ENCODE data around the gene FER. TPM values are rescaled to one million over a fixed set of nuclear protein-coding genes. Genes with fewer than 3 reads are reported as not detected.

Gene FER
- total RNA-seq, 2 experiments from 2014 or later: 14.2 to 15.9 TPM

DNA sequence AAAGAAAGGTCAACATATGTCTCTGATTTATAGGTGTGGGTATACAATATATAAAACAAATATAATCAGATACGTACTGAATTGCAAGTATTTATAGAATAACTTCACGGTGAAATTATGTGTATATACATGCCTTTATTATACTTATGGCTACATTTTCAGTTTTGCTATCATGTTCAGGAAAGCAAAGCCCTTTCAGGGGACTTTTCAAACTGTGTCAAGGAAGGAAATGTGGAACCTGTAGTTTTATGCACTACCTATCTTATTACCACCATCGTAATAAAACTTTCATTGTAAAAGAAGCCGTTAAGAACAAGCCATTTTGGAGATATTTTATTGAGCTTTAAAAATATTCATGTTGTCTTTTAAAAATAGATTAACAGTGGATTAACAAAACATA lies 404.9 kb downstream of the FER start:
- DNase-seq (no peak), ATAC-seq (ENCODE audit: poor library complexity) (no peak)
- ChIA-PET POLR2A (no interaction called here), CTCF (no interaction called here)
- TF ChIP-seq, protein P1, sequence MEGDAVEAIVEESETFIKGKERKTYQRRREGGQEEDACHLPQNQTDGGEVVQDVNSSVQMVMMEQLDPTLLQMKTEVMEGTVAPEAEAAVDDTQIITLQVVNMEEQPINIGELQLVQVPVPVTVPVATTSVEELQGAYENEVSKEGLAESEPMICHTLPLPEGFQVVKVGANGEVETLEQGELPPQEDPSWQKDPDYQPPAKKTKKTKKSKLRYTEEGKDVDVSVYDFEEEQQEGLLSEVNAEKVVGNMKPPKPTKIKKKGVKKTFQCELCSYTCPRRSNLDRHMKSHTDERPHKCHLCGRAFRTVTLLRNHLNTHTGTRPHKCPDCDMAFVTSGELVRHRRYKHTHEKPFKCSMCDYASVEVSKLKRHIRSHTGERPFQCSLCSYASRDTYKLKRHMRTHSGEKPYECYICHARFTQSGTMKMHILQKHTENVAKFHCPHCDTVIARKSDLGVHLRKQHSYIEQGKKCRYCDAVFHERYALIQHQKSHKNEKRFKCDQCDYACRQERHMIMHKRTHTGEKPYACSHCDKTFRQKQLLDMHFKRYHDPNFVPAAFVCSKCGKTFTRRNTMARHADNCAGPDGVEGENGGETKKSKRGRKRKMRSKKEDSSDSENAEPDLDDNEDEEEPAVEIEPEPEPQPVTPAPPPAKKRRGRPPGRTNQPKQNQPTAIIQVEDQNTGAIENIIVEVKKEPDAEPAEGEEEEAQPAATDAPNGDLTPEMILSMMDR (IDR thresholded peaks at IDR 0.05): no peak
- Histone ChIP-seq H3K4me1 (ENCODE audit: insufficient read depth, low read length) (no peaks in the 10 kb centered on the region), H3K9me3 (ENCODE audit: control insufficient read depth in 1 of 2, insufficient read depth in 1 of 2, low read length in 2 of 2) (no peaks in the 10 kb centered on the region), H3K36me3 (ENCODE audit: insufficient read depth, low read length) (no peaks in the 10 kb centered on the region), H3K27ac (ENCODE audit: low read depth in 1 of 2, low read length in 2 of 2) (no peak overlapping the region), H3K4me3 (ENCODE audit: low read length) (no peak overlapping the region), H3K27me3 (ENCODE audit: control insufficient read depth in 1 of 2, insufficient read depth in 2 of 2, low read length in 2 of 2) (no peaks in the 10 kb centered on the region)
- H3K27ac Mint-ChIP-seq: no peak overlapping the region
- no peak overlapping the region for H3K4me3 Mint-ChIP-seq
- H3K9me3 Mint-ChIP-seq: no peaks in the 10 kb centered on the region
- H3K4me1 Mint-ChIP-seq (ENCODE audit: low read depth): no peaks in the 10 kb centered on the region
- H3K27me3 Mint-ChIP-seq: no peaks in the 10 kb centered on the region
- intact Hi-C loops (cut with DNase I, micrococcal nuclease): no loop called here
- H3K36me3 Mint-ChIP-seq (ENCODE audit: low read depth): no peaks in the 10 kb centered on the region

- no peak overlapping the region for H3K4me3 ChIP-seq (ENCODE audit: low read length)
- no peaks in the 10 kb centered on the region for H3K4me1 ChIP-seq (ENCODE audit: insufficient read depth, low read length)
- ChIA-PET POLR2A (no interaction called here), CTCF (interaction anchor here (0.9 kb wide), 1 partner anchor 10 kb away, joined by 3 read pairs; no protein-coding TSS in a partner anchor)
- no peak overlapping the region for H3K4me3 Mint-ChIP-seq
- H3K27me3 Mint-ChIP-seq: no peaks in the 10 kb centered on the region
- H3K27ac Mint-ChIP-seq: no peak overlapping the region
- H3K27ac ChIP-seq (ENCODE audit: low read depth in 1 of 2, low read length in 2 of 2): no peak overlapping the region
- no peaks in the 10 kb centered on the region for H3K36me3 Mint-ChIP-seq (ENCODE audit: low read depth)
- H3K9me3 ChIP-seq (ENCODE audit: control insufficient read depth in 1 of 2, insufficient read depth in 1 of 2, low read length in 2 of 2): no peaks in the 10 kb centered on the region
- intact Hi-C loops (cut with DNase I, micrococcal nuclease): no loop called here
- no peaks in the 10 kb centered on the region for H3K27me3 ChIP-seq (ENCODE audit: control insufficient read depth in 1 of 2, insufficient read depth in 2 of 2, low read length in 2 of 2)
- no peaks in the 10 kb centered on the region for H3K4me1 Mint-ChIP-seq (ENCODE audit: low read depth)
- DNase-seq (no peak), ATAC-seq (ENCODE audit: poor library complexity) (no peak)
- no peaks in the 10 kb centered on the region for H3K9me3 Mint-ChIP-seq
- TF ChIP-seq, protein P1 (IDR thresholded peaks at IDR 0.05): no peak
- no peaks in the 10 kb centered on the region for H3K36me3 ChIP-seq (ENCODE audit: insufficient read depth, low read length)
These were observed 407.9 kb downstream of the FER start for GRCh38 chr5:109155625-109156024.

- Mint-ChIP-seq H3K9me3 (no peaks in the 10 kb centered on the region), H3K4me1 (ENCODE audit: low read depth) (no peaks in the 10 kb centered on the region), H3K4me3 (no peak overlapping the region), H3K27ac (no peak overlapping the region), H3K27me3 (no peaks in the 10 kb centered on the region), H3K36me3 (ENCODE audit: low read depth) (no peaks in the 10 kb centered on the region)
- TF ChIP-seq, protein P1 (IDR thresholded peaks at IDR 0.05): no peak
- intact Hi-C loops (cut with DNase I, micrococcal nuclease): no loop called here
- Histone ChIP-seq H3K27ac (ENCODE audit: low read depth in 1 of 2, low read length in 2 of 2) (no peak overlapping the region), H3K4me1 (ENCODE audit: insufficient read depth, low read length) (no peaks in the 10 kb centered on the region), H3K9me3 (ENCODE audit: control insufficient read depth in 1 of 2, insufficient read depth in 1 of 2, low read length in 2 of 2) (no peaks in the 10 kb centered on the region), H3K36me3 (ENCODE audit: insufficient read depth, low read length) (no peaks in the 10 kb centered on the region), H3K4me3 (ENCODE audit: low read length) (no peak overlapping the region), H3K27me3 (ENCODE audit: control insufficient read depth in 1 of 2, insufficient read depth in 2 of 2, low read length in 2 of 2) (no peaks in the 10 kb centered on the region)
- ATAC-seq (ENCODE audit: poor library complexity): no peak
- ChIA-PET POLR2A (no interaction called here), CTCF (no interaction called here)
- no peak for DNase-seq
These were observed 409.2 kb downstream of the FER start for GRCh38 chr5:109156885-109157284.
